ENCODE results near the gene RHOH. TPM values are rescaled to one million over a fixed set of nuclear protein-coding genes. Genes with fewer than 3 reads are reported as not detected.

Gene RHOH
- total RNA-seq, 2 donors from 2014 or later: 2.9 to 7.9 TPM

GRCh38 chr4:40238700-40239548, 42.1 kb downstream of the RHOH start:
- Histone ChIP-seq H3K36me3 (replicated peaks in 1 of 2; ENCODE audit: insufficient read depth in 1 of 2, low read depth in 2 of 2) (no peaks in the 10 kb centered on the region), H3K27ac (no peak overlapping the region), H3K4me3 (no peak overlapping the region), H3K27me3 (no peaks in the 10 kb centered on the region), H3K4me1 (no peaks in the 10 kb centered on the region), H3K9me3 (no peaks in the 10 kb centered on the region)
- DNase-seq (peak in 1 of 4 donors; percentile 21), ATAC-seq (no peak)
- TF ChIP-seq, protein P1, sequence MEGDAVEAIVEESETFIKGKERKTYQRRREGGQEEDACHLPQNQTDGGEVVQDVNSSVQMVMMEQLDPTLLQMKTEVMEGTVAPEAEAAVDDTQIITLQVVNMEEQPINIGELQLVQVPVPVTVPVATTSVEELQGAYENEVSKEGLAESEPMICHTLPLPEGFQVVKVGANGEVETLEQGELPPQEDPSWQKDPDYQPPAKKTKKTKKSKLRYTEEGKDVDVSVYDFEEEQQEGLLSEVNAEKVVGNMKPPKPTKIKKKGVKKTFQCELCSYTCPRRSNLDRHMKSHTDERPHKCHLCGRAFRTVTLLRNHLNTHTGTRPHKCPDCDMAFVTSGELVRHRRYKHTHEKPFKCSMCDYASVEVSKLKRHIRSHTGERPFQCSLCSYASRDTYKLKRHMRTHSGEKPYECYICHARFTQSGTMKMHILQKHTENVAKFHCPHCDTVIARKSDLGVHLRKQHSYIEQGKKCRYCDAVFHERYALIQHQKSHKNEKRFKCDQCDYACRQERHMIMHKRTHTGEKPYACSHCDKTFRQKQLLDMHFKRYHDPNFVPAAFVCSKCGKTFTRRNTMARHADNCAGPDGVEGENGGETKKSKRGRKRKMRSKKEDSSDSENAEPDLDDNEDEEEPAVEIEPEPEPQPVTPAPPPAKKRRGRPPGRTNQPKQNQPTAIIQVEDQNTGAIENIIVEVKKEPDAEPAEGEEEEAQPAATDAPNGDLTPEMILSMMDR (IDR thresholded peaks at IDR 0.05): no peak
- TF ChIP-seq POLR2A (IDR thresholded peaks at IDR 0.05): no peak
- intact Hi-C loops (cut with DNase I): no loop called here
- 78 to 88% methylated on average over 12 of the region's 12 CpGs for WGBS, 2 donors

- 93 to 97% methylated on average over 4 of the region's 4 CpGs for WGBS, 2 donors
- TF ChIP-seq, protein P1 (IDR thresholded peaks at IDR 0.05): no peak
- no peak for TF ChIP-seq POLR2A (IDR thresholded peaks at IDR 0.05)
Observed at GRCh38 chr4:40240040-40240653, 43.3 kb downstream of the RHOH start.

DNA sequence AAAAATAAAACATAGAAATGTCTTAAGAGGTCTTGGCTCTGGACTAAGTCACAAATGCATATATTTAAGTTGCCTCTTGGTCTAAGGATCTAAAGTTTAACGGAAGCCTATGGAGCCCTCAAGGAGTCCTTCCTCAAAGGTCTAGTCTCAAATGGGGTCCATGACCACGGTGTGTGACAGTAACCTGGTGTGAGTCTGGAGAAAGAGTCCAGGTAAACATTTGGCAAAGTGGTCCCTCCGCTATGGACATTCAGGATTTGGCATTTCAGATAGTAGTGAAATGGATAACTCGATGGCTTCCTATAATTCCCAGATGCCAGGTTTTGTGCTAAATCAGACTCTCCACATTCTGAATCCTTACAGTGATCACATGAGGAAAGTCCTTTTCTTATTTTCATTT, 44.2 kb downstream of the RHOH start:
- Histone ChIP-seq H3K36me3 (replicated peaks in 1 of 2; ENCODE audit: insufficient read depth in 1 of 2, low read depth in 2 of 2) (no peaks in the 10 kb centered on the region), H3K27ac (no peak overlapping the region), H3K27me3 (no peaks in the 10 kb centered on the region), H3K4me1 (no peaks in the 10 kb centered on the region), H3K4me3 (no peak overlapping the region), H3K9me3 (no peaks in the 10 kb centered on the region)
- 68 to 71% methylated on average over 4 of the region's 4 CpGs for WGBS, 2 donors
- TF ChIP-seq, protein P1 (IDR thresholded peaks at IDR 0.05): no peak
- no peak for TF ChIP-seq POLR2A (IDR thresholded peaks at IDR 0.05)
- no peak for ATAC-seq
- no peak for DNase-seq
- intact Hi-C loops (cut with DNase I): no loop called here

More at GRCh38 chr4:40240040-40240653, 43.3 kb downstream of the RHOH start:
- H3K27ac ChIP-seq: no peak overlapping the region
- DNase-seq: no peak
- no peak overlapping the region for H3K4me3 ChIP-seq
- no peaks in the 10 kb centered on the region for H3K27me3 ChIP-seq
- H3K9me3 ChIP-seq: no peaks in the 10 kb centered on the region
- no peaks in the 10 kb centered on the region for H3K36me3 ChIP-seq (replicated peaks in 1 of 2; ENCODE audit: insufficient read depth in 1 of 2, low read depth in 2 of 2)
- ATAC-seq: no peak
- intact Hi-C loops (cut with DNase I): no loop called here
- H3K4me1 ChIP-seq: no peaks in the 10 kb centered on the region

GRCh38 chr4:40241941-40242340, 45.1 kb downstream of the RHOH start:
- H3K4me3 ChIP-seq: no peak overlapping the region
- no peaks in the 10 kb centered on the region for H3K9me3 ChIP-seq
- H3K27me3 ChIP-seq: no peaks in the 10 kb centered on the region
- intact Hi-C loops (cut with DNase I): no loop called here
- no peaks in the 10 kb centered on the region for H3K4me1 ChIP-seq
- DNase-seq (no peak), ATAC-seq (no peak)
- H3K36me3 ChIP-seq (replicated peaks in 1 of 2; ENCODE audit: insufficient read depth in 1 of 2, low read depth in 2 of 2): no peaks in the 10 kb centered on the region
- TF ChIP-seq POLR2A (IDR thresholded peaks at IDR 0.05): no peak
- TF ChIP-seq, protein P1 (IDR thresholded peaks at IDR 0.05): no peak
- 67 to 69% methylated on average over 7 of the region's 7 CpGs for WGBS, 2 donors
- H3K27ac ChIP-seq: no peak overlapping the region
